ENCODE data around the gene PPP1R9A.

DNA sequence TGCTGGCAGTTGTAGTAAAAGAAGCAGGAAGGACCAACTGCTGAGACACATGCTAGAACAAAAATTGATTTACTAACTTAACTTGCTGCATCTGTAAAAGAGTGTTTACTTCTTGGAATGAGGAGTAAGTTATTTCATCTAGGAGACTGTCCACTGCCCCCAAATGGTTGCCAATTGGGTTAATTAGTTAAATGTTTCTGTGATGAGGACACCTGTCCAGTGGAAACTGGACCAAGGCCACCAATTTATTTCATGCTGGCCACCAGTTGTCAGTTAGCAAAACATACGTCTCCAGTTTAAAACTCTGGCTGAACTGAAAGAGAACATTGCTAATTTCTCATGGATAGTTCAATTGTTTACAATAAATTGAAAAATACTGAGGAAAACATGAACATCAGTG is 191.7 kb downstream of the PPP1R9A start:
- TF ChIP-seq BACH2 (CRISPR knock-in tag; IDR thresholded peaks at IDR 0.05; ENCODE audit: borderline replicate concordance) (no peak), ZNF8 (CRISPR knock-in tag; IDR thresholded peaks at IDR 0.05) (no peak), PPARA (CRISPR knock-in tag; IDR thresholded peaks at IDR 0.05; ENCODE audit: borderline replicate concordance) (no peak), ZFP30 (CRISPR knock-in tag; IDR thresholded peaks at IDR 0.05) (no peak), ZNF565 (CRISPR knock-in tag; conservative IDR thresholded peaks at IDR 0.05; ENCODE audit: low read depth) (no peak)
- TF ChIP-seq, protein P1, sequence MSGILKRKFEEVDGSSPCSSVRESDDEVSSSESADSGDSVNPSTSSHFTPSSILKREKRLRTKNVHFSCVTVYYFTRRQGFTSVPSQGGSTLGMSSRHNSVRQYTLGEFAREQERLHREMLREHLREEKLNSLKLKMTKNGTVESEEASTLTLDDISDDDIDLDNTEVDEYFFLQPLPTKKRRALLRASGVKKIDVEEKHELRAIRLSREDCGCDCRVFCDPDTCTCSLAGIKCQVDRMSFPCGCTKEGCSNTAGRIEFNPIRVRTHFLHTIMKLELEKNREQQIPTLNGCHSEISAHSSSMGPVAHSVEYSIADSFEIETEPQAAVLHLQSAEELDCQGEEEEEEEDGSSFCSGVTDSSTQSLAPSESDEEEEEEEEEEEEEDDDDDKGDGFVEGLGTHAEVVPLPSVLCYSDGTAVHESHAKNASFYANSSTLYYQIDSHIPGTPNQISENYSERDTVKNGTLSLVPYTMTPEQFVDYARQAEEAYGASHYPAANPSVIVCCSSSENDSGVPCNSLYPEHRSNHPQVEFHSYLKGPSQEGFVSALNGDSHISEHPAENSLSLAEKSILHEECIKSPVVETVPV (CRISPR knock-in tag; IDR thresholded peaks at IDR 0.05) = no peak

Measured in SK-N-SH treated with all-trans-retinoic acid at 6 μM for 48 hours (cell line).